GM12892 (cell line): ENCODE data around the gene CUBN.

ENCODE experiments used
- POLR2A ChIP-seq: IDR thresholded peaks from 2 replicates; pipeline ENCODE4 v1.6.1; 2011; ENCODE audit warnings: low read depth, low read length, control low read depth
- POLR2AphosphoS5 ChIP-seq: IDR thresholded peaks from 2 replicates; pipeline ENCODE4 v1.6.1; 2011; ENCODE audit warnings: low read depth, low read length, control low read depth

GRCh38 chr10:17122726-17123661, 6.6 kb downstream of the CUBN start:
- no peak for TF ChIP-seq POLR2AphosphoS5
- TF ChIP-seq POLR2A: no peak
